Smooth muscle cell (in vitro differentiated cells): ENCODE results near the gene ALDH1A2. TPM values are rescaled to one million over a fixed set of nuclear protein-coding genes. Genes with fewer than 3 reads are reported as not detected.

Experiments used
- DNase-seq: peaks from one replicate; lab custom pipeline; 2025; ENCODE audit not compliant: unreplicated experiment; lab: John Stamatoyannopoulos, UW
- H2AFZ ChIP-seq: fragments of 200-600 bp; sonication (generic); 2 replicates; pipeline ENCODE4 v1.6.0; 2016; ENCODE audit warnings: antibody characterized with exemption, low read depth, mild to moderate bottlenecking
- H3F3A ChIP-seq: fragments of 200-600 bp; sonication (generic); 2 replicates; pipeline ENCODE4 v1.6.0; 2017; ENCODE audit warnings: antibody characterized with exemption, low read depth
- H3K27ac ChIP-seq: fragments of 200-600 bp; sonication (generic); 2 replicates; pipeline ENCODE4 v1.5.1; 2016; ENCODE audit warnings: low read depth, mild to moderate bottlenecking
- H3K27me3 ChIP-seq: fragments of 200-600 bp; sonication (generic); 2 replicates; pipeline ENCODE4 v1.6.1; 2016; ENCODE audit warnings: low read depth, mild to moderate bottlenecking
- H3K36me3 ChIP-seq: fragments of 200-600 bp; sonication (generic); 2 replicates; pipeline ENCODE4 v1.5.1; 2016; ENCODE audit warnings: low read depth
- H3K4me1 ChIP-seq: fragments of 200-600 bp; sonication (generic); 2 replicates; pipeline ENCODE4 v1.5.1; 2016; ENCODE audit warnings: low read depth
- H3K4me2 ChIP-seq: fragments of 200-600 bp; sonication (generic); 2 replicates; pipeline ENCODE4 v1.6.0; 2016; ENCODE audit warnings: mild to moderate bottlenecking
- H3K4me3 ChIP-seq: fragments of 200-600 bp; sonication (generic); 2 replicates; pipeline ENCODE4 v1.5.1; 2016; ENCODE audit warnings: mild to moderate bottlenecking
- H3K79me2 ChIP-seq: fragments of 200-600 bp; sonication (generic); 2 replicates; pipeline ENCODE4 v1.6.0; 2016; ENCODE audit warnings: low read depth, mild to moderate bottlenecking
- H3K9ac ChIP-seq: fragments of 200-600 bp; sonication (generic); 2 replicates; pipeline ENCODE4 v1.6.0; 2016; ENCODE audit warnings: low read depth
- H3K9me3 ChIP-seq: fragments of 200-600 bp; sonication (generic); replicated peaks from 2 replicates; pipeline ENCODE4 v1.5.1; 2016; ENCODE audit warnings: low read depth
- H4K20me1 ChIP-seq: fragments of 200-600 bp; sonication (generic); 2 replicates; pipeline ENCODE4 v1.6.0; 2016; ENCODE audit warnings: low read depth
- WGBS: methylation state at CpG from one replicate; pipeline ENCODE4 v1.1.7; 2016; ENCODE audit warnings: low lambda C conversion rate; 5-methylcytosine and 5-hydroxymethylcytosine counted together
- polyA plus RNA-seq: library from polyadenylated mRNA; unstranded; fragments of >200 nt; fragmentation: Nextera tagmentation; extraction: Ambion mirVana; gene quantifications from 2 replicates; pipeline ENCODE4 v1.2.1, GENCODE V29; 2016
- total RNA-seq: library from RNA; depleted of rRNA; stranded (reverse); fragments of >200 nt; gene quantifications from 2 replicates; pipeline ENCODE4 v1.2.3, GENCODE V29; 2014
- TF ChIP-seq, protein P1 (sequence below): fragments of 200-600 bp; sonication (generic); IDR thresholded peaks from 2 replicates; pipeline ENCODE4 v1.5.1; 2017; ENCODE audit warnings: borderline replicate concordance, mild to moderate bottlenecking, antibody characterized with exemption; ENCODE audit not compliant: insufficient read depth, poor library complexity, severe bottlenecking

The ALDH1A2 gene
- total and polyA plus RNA-seq, 2 experiments from 2014 or later = 0.49 to 2.9 TPM

DNA sequence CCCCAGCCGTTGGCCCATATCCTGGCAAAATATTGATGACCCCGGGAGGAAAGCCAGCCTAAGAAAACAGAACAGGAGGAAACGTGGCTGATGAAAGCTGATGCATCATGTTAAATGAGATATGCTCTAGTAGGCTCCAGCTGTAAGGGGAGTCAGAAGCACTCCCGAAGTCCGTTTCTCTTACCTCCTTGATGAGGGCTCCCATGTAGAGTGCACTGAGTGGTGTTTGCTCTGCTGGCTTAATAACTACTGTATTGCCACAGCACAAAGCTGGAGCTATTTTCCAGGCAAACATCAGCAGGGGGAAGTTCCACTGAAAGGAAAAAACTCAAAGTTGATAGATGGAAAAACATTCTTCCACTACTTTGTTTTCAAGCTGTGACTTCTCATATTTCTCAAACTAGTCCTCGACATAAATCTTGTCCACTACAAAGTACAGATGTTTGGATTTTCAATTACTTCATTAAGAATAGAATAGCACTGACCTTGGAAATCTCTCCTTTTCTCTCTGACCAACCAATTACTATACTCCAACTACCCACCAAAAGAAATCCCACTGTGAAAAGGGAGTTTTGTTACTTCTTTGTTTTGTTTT is 72.7 kb downstream of the ALDH1A2 start:
- no peak for DNase-seq
- Histone ChIP-seq H3K9ac (no peak overlapping the region), H3K4me1 (no peaks in the 10 kb centered on the region), H3K27ac (no peak overlapping the region), H3K4me3 (no peak overlapping the region), H3K27me3 (no peaks in the 10 kb centered on the region), H4K20me1 (no peaks in the 10 kb centered on the region), H3K9me3 (no peaks in the 10 kb centered on the region), H3K36me3 (no peaks in the 10 kb centered on the region), H3K79me2 (no peaks in the 10 kb centered on the region), H2AFZ (no peak overlapping the region), H3F3A (no peaks in the 10 kb centered on the region), H3K4me2 (no peak overlapping the region)
- TF ChIP-seq, protein P1, sequence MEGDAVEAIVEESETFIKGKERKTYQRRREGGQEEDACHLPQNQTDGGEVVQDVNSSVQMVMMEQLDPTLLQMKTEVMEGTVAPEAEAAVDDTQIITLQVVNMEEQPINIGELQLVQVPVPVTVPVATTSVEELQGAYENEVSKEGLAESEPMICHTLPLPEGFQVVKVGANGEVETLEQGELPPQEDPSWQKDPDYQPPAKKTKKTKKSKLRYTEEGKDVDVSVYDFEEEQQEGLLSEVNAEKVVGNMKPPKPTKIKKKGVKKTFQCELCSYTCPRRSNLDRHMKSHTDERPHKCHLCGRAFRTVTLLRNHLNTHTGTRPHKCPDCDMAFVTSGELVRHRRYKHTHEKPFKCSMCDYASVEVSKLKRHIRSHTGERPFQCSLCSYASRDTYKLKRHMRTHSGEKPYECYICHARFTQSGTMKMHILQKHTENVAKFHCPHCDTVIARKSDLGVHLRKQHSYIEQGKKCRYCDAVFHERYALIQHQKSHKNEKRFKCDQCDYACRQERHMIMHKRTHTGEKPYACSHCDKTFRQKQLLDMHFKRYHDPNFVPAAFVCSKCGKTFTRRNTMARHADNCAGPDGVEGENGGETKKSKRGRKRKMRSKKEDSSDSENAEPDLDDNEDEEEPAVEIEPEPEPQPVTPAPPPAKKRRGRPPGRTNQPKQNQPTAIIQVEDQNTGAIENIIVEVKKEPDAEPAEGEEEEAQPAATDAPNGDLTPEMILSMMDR = no peak
- 92% methylated on average over 6 of the region's 6 CpGs for WGBS

DNA sequence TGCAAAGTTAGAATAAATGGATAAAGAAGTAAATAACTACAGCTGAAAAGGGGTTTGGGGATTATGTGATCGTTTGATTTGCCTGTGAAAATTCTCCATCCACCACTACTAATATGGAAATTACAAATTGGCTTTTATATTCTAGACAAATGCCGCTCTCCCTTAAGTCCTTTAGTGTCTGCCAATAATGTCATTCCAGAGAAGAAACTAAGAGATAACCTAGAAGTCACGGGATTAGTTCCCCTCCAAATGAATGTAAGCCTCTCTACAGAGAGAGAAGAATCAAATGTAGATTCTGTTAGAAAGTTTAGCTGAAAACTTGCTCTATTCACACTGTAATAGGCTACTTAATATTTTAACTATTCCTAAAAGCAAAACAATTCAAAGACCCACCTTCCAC is 92.0 kb downstream of the ALDH1A2 start:
- Histone ChIP-seq H4K20me1 (no peaks in the 10 kb centered on the region), H3K79me2 (no peaks in the 10 kb centered on the region), H3F3A (no peaks in the 10 kb centered on the region), H3K9me3 (no peaks in the 10 kb centered on the region), H3K4me1 (no peaks in the 10 kb centered on the region), H3K36me3 (no peaks in the 10 kb centered on the region), H3K27me3 (no peaks in the 10 kb centered on the region), H2AFZ (no peak overlapping the region), H3K4me3 (no peak overlapping the region), H3K9ac (no peak overlapping the region), H3K27ac (no peak overlapping the region), H3K4me2 (no peak overlapping the region)
- DNase-seq = no peak
- TF ChIP-seq, protein P1 = no peak
- WGBS = 79% methylated on average over 3 of the region's 3 CpGs

DNA sequence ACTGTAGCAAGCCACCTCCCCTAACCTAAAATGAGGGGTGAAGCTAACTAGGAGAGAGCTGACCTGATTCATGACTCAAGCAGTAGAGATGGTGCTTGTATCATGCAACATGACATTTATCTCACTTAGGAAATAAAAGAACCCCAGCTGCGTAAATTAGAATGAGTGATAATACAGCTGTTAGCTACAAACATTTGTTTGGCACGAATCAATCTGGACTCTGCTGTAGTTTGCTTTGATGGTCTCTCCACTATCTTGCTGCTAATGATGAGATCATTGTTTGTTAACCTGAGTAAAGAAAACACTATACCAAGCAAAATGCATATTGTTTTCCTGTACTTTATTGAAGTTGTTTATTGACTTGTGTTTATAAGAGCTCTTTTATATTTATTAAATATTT is 92.6 kb downstream of the ALDH1A2 start:
- no peak for DNase-seq
- H2AFZ ChIP-seq = no peak overlapping the region
- H4K20me1 ChIP-seq = no peaks in the 10 kb centered on the region
- H3K9me3 ChIP-seq = no peaks in the 10 kb centered on the region
- H3K36me3 ChIP-seq = no peaks in the 10 kb centered on the region
- H3K79me2 ChIP-seq = no peaks in the 10 kb centered on the region
- no peak overlapping the region for H3K27ac ChIP-seq
- TF ChIP-seq, protein P1 = no peak
- H3F3A ChIP-seq = no peaks in the 10 kb centered on the region
- WGBS = 74% methylated on average over 2 of the region's 2 CpGs
- no peak overlapping the region for H3K4me3 ChIP-seq
- no peaks in the 10 kb centered on the region for H3K27me3 ChIP-seq
- no peak overlapping the region for H3K9ac ChIP-seq
- H3K4me1 ChIP-seq = no peaks in the 10 kb centered on the region
- H3K4me2 ChIP-seq = no peak overlapping the region

DNA sequence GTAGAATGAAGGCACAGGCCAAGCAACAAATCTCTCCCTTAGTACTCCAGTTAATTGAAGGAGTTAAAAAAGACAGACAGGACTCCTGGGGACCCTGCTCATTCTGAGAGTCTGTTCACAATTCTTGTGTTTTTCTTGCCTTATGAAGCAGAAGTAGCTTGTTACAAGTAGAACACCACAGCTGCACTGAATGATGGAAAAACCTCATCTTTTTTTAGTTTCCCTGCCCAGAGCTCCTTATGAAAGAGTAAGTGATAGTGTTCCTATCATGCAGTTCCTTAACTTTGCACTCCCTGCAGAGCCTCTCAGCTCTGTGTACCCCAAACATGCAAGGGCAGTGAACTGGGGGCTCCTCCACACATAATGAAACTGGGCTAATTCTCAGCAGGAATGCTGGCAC is 95.5 kb downstream of the ALDH1A2 start:
- Histone ChIP-seq H3K79me2 (no peaks in the 10 kb centered on the region), H3K27ac (no peak overlapping the region), H3K4me3 (no peak overlapping the region), H3K27me3 (no peaks in the 10 kb centered on the region), H2AFZ (no peak overlapping the region), H4K20me1 (no peaks in the 10 kb centered on the region), H3F3A (no peaks in the 10 kb centered on the region), H3K4me2 (no peak overlapping the region), H3K36me3 (no peaks in the 10 kb centered on the region), H3K9me3 (no peaks in the 10 kb centered on the region), H3K9ac (no peak overlapping the region), H3K4me1 (no peaks in the 10 kb centered on the region)
- TF ChIP-seq, protein P1 = no peak
- DNase-seq = no peak
